CD4-positive, alpha-beta memory T cell (primary cell): ENCODE measurements around the gene UGT1A4. TPM values are rescaled to one million over a fixed set of nuclear protein-coding genes. Genes with fewer than 3 reads are reported as not detected.

Source experiments
- CTCF ChIA-PET: fragments of 350-600 bp; sonication (Branson Sonifier 250); formaldehyde crosslinking; loops from one replicate; lab custom pipeline; 2021; ENCODE audit warnings: inconsistent platforms; ENCODE audit not compliant: partially characterized antibody; lab: Charles Lee
- POLR2A ChIA-PET: fragments of 350-600 bp; sonication (Branson Sonifier 250); formaldehyde crosslinking; loops from one replicate; lab custom pipeline; 2021; ENCODE audit not compliant: partially characterized antibody; lab: Charles Lee
- DNase-seq, 5 donors: peaks; one replicate each; pipeline versions ENCODE4 v3.0.0 to v3.0.0-alpha.2; 2020 to 2022; ENCODE audit warnings: mixed read lengths in 1 of 5
- H3K27ac ChIP-seq: one replicate; pipeline ENCODE4 v1.7.0; 2013; ENCODE audit warnings: low read depth, low read length
- H3K27me3 ChIP-seq: 2 replicates; pipeline ENCODE4 v1.7.0; 2013; ENCODE audit warnings: mild to moderate bottlenecking, low read length, moderate library complexity; ENCODE audit not compliant: insufficient read depth
- H3K36me3 ChIP-seq: 2 replicates; pipeline ENCODE4 v1.7.0; 2013; ENCODE audit warnings: mild to moderate bottlenecking, low read length, moderate library complexity; ENCODE audit not compliant: insufficient read depth
- H3K4me1 ChIP-seq: 2 replicates; pipeline ENCODE4 v1.7.0; 2013; ENCODE audit warnings: mild to moderate bottlenecking, low read length, moderate library complexity; ENCODE audit not compliant: insufficient read depth
- H3K4me3 ChIP-seq, 2 donors: one replicate each; pipeline ENCODE4 v1.7.0; 2013; ENCODE audit warnings: low read length in 2 of 2, mild to moderate bottlenecking in 1 of 2
- H3K9me3 ChIP-seq, 2 donors: one replicate each; pipeline ENCODE4 v1.7.0; 2013; ENCODE audit warnings: low read length in 2 of 2, control low read depth in 1 of 2; ENCODE audit not compliant: control insufficient read depth in 1 of 2
- H3K27ac Mint-ChIP-seq, 7 donors: one replicate each; pipeline ENCODE4 v1.8.0; 2020 to 2021; ENCODE audit warnings: mixed read lengths in 7 of 7, mild to moderate bottlenecking in 6 of 7, inconsistent platforms in 3 of 7, moderate library complexity in 3 of 7
- H3K27me3 Mint-ChIP-seq, 2 donors: one replicate each; pipeline ENCODE4 v1.8.0; 2020 to 2021; ENCODE audit warnings: mixed read lengths in 2 of 2
- H3K36me3 Mint-ChIP-seq, 2 donors: one replicate each; pipeline ENCODE4 v1.8.0; 2020 to 2021; ENCODE audit warnings: mixed read lengths in 2 of 2, inconsistent platforms in 1 of 2, mild to moderate bottlenecking in 1 of 2
- H3K4me1 Mint-ChIP-seq, 4 donors: one replicate each; pipeline ENCODE4 v1.8.0; 2020 to 2021; ENCODE audit warnings: mixed read lengths in 4 of 4, mild to moderate bottlenecking in 1 of 4
- H3K4me3 Mint-ChIP-seq, 8 donors: one replicate each; pipeline ENCODE4 v1.8.0; 2020 to 2021; ENCODE audit warnings: mixed read lengths in 8 of 8, mild to moderate bottlenecking in 7 of 8, moderate library complexity in 6 of 8, inconsistent platforms in 3 of 8
- H3K9me3 Mint-ChIP-seq, 8 donors: one replicate each; pipeline ENCODE4 v1.8.0; 2020 to 2021; ENCODE audit warnings: mixed read lengths in 8 of 8, mild to moderate bottlenecking in 5 of 8, inconsistent platforms in 3 of 8, moderate library complexity in 1 of 8
- intact Hi-C: fragments of 100-400 bp; cut with micrococcal nuclease; formaldehyde crosslinking; loops from one replicate; pipeline ENCODE4 v1.15.1; 2023
- polyA plus RNA-seq, 2 donors: library from polyadenylated mRNA; unstranded; fragments of 300-500 nt; fragmentation: Illumina TruSeq; gene quantifications; one replicate each; pipeline ENCODE4 v1.2.3, GENCODE V29; 2021
- total RNA-seq, 2 experiments: library from RNA; stranded (reverse); gene quantifications; one replicate each; pipeline ENCODE4 v1.2.3, GENCODE V29; 2021

UGT1A4 gene
- total and polyA plus RNA-seq, 4 experiments from 2014 or later = not detected

- Mint-ChIP-seq H3K27me3 (peaks cover 8 to 12% of the 10 kb centered on the region in 2 donors), H3K27ac (no peak overlapping the region), H3K36me3 (no peaks in the 10 kb centered on the region), H3K4me3 (no peak overlapping the region), H3K4me1 (no peaks in the 10 kb centered on the region), H3K9me3 (no peaks in the 10 kb centered on the region)
- H3K27me3 ChIP-seq = no peaks in the 10 kb centered on the region
- H3K27ac ChIP-seq = no peak overlapping the region
- intact Hi-C loops = no loop called here
- CTCF ChIA-PET = no interaction called here
- no peaks in the 10 kb centered on the region for H3K4me1 ChIP-seq
- no peak for DNase-seq
- no peaks in the 10 kb centered on the region for H3K9me3 ChIP-seq
- H3K4me3 ChIP-seq = no peak overlapping the region
- POLR2A ChIA-PET = no interaction called here
- H3K36me3 ChIP-seq = no peaks in the 10 kb centered on the region
Measured at GRCh38 chr2:233761040-233761769, 42.7 kb downstream of the UGT1A4 start.

DNA sequence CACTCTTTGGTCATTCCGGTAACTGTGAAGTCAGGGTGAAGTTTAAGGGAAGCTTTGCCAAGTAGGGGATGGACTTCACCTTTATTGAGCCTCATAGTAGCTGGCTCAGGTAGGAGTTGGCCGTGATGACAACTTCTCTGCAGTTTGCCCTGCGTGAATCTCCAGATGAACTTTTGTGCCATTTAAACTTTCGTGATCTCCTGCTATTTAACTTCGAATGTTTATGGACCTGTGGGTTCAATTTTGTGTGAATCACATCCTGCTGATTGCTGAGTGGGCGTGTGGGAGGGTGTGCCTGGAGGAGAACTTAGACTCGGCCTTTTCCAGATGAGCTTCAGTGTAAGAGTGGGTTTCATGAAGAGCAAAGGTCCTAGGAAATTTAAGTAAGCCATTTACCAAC lies 45.7 kb downstream of the UGT1A4 start:
- CTCF ChIA-PET = no interaction called here
- no peaks in the 10 kb centered on the region for H3K27me3 ChIP-seq
- H3K4me3 ChIP-seq = no peak overlapping the region
- Mint-ChIP-seq H3K27ac (no peak overlapping the region), H3K4me3 (no peak overlapping the region), H3K9me3 (no peaks in the 10 kb centered on the region), H3K4me1 (no peaks in the 10 kb centered on the region), H3K27me3 (peaks cover 15 to 25% of the 10 kb centered on the region in 2 donors), H3K36me3 (no peaks in the 10 kb centered on the region)
- H3K36me3 ChIP-seq = no peaks in the 10 kb centered on the region
- no peak for DNase-seq
- H3K9me3 ChIP-seq = no peaks in the 10 kb centered on the region
- intact Hi-C loops = no loop called here
- H3K27ac ChIP-seq = no peak overlapping the region
- H3K4me1 ChIP-seq = no peaks in the 10 kb centered on the region
- POLR2A ChIA-PET = no interaction called here

- Histone ChIP-seq H3K4me1 (no peaks in the 10 kb centered on the region), H3K9me3 (no peaks in the 10 kb centered on the region), H3K27ac (no peak overlapping the region), H3K27me3 (no peaks in the 10 kb centered on the region), H3K4me3 (no peak overlapping the region), H3K36me3 (no peaks in the 10 kb centered on the region)
- H3K4me1 Mint-ChIP-seq = no peaks in the 10 kb centered on the region
- ChIA-PET CTCF (no interaction called here), POLR2A (no interaction called here)
- H3K36me3 Mint-ChIP-seq = no peaks in the 10 kb centered on the region
- no peaks in the 10 kb centered on the region for H3K9me3 Mint-ChIP-seq
- H3K27me3 Mint-ChIP-seq = peaks cover 15 to 26% of the 10 kb centered on the region in 2 donors
- DNase-seq = no peak
- H3K4me3 Mint-ChIP-seq = no peak overlapping the region
- H3K27ac Mint-ChIP-seq = no peak overlapping the region
- intact Hi-C loops = no loop called here
Measured at GRCh38 chr2:233764761-233765160, 46.2 kb downstream of the UGT1A4 start.

DNA sequence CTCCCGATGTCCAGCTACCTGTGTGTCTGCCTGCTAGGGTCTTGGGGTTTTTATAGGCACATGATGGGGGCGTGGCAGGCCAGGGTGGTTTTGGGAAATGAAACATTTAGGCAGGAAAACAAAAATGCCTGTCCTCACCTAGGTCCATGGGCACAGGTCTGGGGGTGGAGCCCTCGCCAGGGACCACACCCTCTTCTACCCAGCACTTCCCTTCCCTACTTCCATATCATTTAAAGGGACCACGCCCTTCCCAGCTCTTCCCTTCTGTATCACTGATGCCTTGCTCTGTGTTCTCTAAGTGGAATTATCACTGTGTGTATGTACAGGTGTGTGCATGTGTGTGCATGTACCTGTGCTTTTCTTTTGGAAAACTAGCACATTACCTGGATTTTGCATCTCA lies 47.9 kb downstream of the UGT1A4 start:
- Histone ChIP-seq H3K4me1 (no peaks in the 10 kb centered on the region), H3K36me3 (no peaks in the 10 kb centered on the region), H3K27me3 (no peaks in the 10 kb centered on the region), H3K27ac (no peak overlapping the region), H3K9me3 (no peaks in the 10 kb centered on the region), H3K4me3 (no peak overlapping the region)
- intact Hi-C loops = no loop called here
- Mint-ChIP-seq H3K27me3 (peaks cover 18 to 30% of the 10 kb centered on the region in 2 donors), H3K4me1 (no peaks in the 10 kb centered on the region), H3K27ac (no peak overlapping the region), H3K9me3 (no peaks in the 10 kb centered on the region), H3K36me3 (no peaks in the 10 kb centered on the region), H3K4me3 (no peak overlapping the region)
- CTCF ChIA-PET = no interaction called here
- no peak for DNase-seq
- POLR2A ChIA-PET = no interaction called here

GRCh38 chr2:233768076-233768475 lies 49.5 kb downstream of the UGT1A4 start:
- no peak overlapping the region for H3K27ac Mint-ChIP-seq
- CTCF ChIA-PET = no interaction called here
- POLR2A ChIA-PET = no interaction called here
- H3K36me3 ChIP-seq = no peaks in the 10 kb centered on the region
- no peaks in the 10 kb centered on the region for H3K4me1 ChIP-seq
- H3K9me3 ChIP-seq = no peaks in the 10 kb centered on the region
- intact Hi-C loops = no loop called here
- no peak for DNase-seq
- no peaks in the 10 kb centered on the region for H3K36me3 Mint-ChIP-seq
- peaks cover 18 to 30% of the 10 kb centered on the region in 2 donors for H3K27me3 Mint-ChIP-seq
- H3K4me3 Mint-ChIP-seq = no peak overlapping the region
- no peak overlapping the region for H3K27ac ChIP-seq
- no peaks in the 10 kb centered on the region for H3K27me3 ChIP-seq
- H3K9me3 Mint-ChIP-seq = no peaks in the 10 kb centered on the region
- no peak overlapping the region for H3K4me3 ChIP-seq
- no peaks in the 10 kb centered on the region for H3K4me1 Mint-ChIP-seq

DNA sequence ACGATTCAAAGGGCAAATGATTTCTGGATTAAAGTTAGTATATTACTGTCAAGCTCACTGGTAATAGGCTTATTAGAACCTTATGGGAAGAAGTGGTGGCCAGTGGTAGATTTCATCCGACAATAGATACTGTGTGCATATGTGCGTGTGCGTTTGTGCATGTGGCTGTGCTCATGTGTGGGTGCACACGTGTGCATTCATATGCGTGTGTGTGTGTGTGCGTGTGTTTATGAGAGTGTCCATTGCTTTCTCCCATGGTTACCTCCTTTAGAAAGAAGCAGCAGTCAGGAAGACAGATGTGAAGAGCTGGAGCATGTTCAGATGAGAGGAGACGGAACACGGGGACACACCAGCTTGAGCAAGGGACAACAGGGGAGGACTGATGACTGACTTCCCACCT lies 50.7 kb downstream of the UGT1A4 start:
- POLR2A ChIA-PET = no interaction called here
- no peak overlapping the region for H3K4me3 Mint-ChIP-seq
- Histone ChIP-seq H3K9me3 (no peaks in the 10 kb centered on the region), H3K27me3 (no peaks in the 10 kb centered on the region), H3K27ac (no peak overlapping the region), H3K36me3 (no peaks in the 10 kb centered on the region), H3K4me3 (no peak overlapping the region), H3K4me1 (no peaks in the 10 kb centered on the region)
- no peak for DNase-seq
- no peaks in the 10 kb centered on the region for H3K4me1 Mint-ChIP-seq
- no peaks in the 10 kb centered on the region for H3K36me3 Mint-ChIP-seq
- peaks cover 13 to 28% of the 10 kb centered on the region in 2 donors for H3K27me3 Mint-ChIP-seq
- peak overlapping the region in 1 of 7 donors; percentile 8 for H3K27ac Mint-ChIP-seq
- CTCF ChIA-PET = no interaction called here
- intact Hi-C loops = no loop called here
- no peaks in the 10 kb centered on the region for H3K9me3 Mint-ChIP-seq

DNA sequence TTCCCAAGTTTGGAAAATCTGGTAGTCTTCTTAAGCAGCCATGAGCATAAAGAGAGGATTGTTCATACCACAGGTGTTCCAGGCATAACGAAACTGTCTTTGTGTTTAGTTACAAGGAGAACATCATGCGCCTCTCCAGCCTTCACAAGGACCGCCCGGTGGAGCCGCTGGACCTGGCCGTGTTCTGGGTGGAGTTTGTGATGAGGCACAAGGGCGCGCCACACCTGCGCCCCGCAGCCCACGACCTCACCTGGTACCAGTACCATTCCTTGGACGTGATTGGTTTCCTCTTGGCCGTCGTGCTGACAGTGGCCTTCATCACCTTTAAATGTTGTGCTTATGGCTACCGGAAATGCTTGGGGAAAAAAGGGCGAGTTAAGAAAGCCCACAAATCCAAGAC lies 53.6 kb downstream of the UGT1A4 start:
- H3K27me3 ChIP-seq = no peaks in the 10 kb centered on the region
- H3K9me3 Mint-ChIP-seq = peaks cover 0 to 17% (median 9%) of the 10 kb centered on the region in 8 donors
- no peaks in the 10 kb centered on the region for H3K36me3 ChIP-seq
- H3K4me3 Mint-ChIP-seq = no peak overlapping the region
- peaks cover 0 to 3% of the 10 kb centered on the region in 2 donors for H3K36me3 Mint-ChIP-seq
- intact Hi-C loops = no loop called here
- CTCF ChIA-PET = no interaction called here
- DNase-seq = no peak
- H3K4me3 ChIP-seq = no peak overlapping the region
- H3K4me1 Mint-ChIP-seq = no peaks in the 10 kb centered on the region
- POLR2A ChIA-PET = no interaction called here
- no peak overlapping the region for H3K27ac ChIP-seq
- no peaks in the 10 kb centered on the region for H3K9me3 ChIP-seq
- peaks cover 10 to 23% of the 10 kb centered on the region in 2 donors for H3K27me3 Mint-ChIP-seq
- no peak overlapping the region for H3K27ac Mint-ChIP-seq
- H3K4me1 ChIP-seq = no peaks in the 10 kb centered on the region
